Fibroblast of peridontal ligament (primary cell): Measurements from ENCODE around the gene COA1.

Experiments used
- DNase-seq: peaks from one replicate; pipeline ENCODE4 v3.0.0-alpha.2; 2010; ENCODE audit errors: extremely low read depth

The COA1 gene

DNA sequence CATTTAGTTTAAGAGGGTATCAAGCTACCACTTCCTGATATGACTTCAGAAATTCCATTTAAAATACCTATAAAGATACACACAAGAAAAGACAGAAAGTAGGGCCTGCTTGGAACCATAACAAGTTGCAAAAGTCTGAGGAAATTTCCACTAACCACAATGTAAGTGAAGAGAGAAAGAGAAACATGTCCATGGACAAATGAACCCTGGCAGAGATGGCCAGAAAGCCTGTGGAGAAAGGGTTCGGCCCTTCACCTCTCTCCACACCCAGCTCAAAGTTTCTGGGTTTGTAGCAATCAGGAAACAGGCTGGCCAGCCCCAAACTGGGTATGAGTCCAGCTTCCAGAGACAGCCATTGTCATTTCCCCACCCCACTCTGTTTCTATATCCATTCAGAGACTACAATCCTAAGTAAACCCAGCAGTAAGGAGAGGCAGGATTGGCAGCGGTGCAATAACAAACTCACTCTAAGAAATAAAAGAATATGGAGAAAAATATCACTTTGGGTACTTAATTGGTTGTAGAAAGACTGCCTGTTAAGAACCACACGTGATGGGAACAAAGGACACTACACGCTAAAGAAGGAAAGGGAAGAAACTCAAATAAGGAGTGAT is 75.3 kb downstream of the COA1 start:
- DNase-seq: peak; percentile 52

DNA sequence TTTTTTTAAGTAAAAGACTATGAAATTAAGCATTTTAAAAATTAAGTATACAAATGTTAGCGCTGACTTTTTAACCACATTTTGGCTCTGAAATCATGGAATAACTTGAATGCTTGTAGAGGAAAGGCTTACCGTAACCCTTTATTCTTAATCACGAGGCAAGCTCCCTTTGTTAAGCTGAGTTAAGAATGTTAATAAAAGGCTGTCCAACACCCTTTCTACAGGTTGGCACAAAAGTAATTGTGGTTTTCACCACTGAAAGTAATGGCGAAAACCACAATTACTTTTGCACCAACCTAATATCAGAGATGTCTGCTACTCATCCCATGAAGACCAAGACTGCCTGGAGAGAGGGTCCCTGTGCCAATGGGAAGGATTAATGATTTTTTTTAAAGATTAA is 75.9 kb downstream of the COA1 start:
- no peak for DNase-seq

DNA sequence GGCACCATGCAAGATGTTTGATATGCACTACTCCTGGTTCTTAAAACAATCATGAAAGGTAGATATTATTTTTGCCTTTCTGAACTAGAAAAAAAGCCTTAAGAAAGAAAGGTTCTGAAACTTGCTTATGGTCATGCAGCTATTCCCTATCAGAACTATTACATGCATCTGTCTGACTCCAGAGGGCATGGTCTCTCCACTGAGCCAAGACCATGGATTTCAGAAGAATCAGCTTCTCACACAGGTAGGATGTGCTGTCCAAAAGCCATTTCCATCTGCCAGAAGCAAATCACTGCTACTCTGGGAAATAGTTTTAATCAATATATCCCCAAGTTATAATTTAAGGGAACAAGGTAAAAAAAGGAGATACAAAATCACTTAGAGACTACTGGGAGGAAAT is 77.0 kb downstream of the COA1 start:
- DNase-seq: no peak

DNA sequence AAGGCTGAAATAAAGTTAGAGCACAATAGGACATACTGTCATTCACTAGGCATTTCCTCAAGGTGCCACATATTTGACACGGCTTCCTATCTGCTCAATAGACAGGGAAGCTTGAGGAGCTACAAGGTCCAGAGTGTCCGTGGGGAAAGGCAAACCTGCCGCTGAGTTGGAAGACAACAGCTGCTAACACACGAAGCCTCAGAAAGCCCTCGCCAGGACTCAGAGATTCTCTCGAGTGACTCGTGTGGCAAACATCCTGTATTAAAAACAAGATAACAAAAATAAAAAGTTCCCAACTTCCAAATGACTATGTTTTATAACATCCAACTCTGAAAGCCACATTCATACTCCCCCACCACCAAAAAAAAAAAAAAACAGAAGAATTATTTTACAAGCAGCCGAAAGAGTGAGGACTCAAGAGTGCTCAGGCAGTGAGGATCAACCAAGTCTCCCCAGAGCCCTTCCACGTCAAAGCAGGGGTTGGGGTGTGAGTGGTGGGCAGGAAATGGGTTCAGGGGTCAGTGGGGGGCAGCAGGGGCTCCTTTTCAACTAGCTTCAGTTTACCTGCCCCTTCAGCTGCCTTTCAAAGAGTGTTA is 78.8 kb downstream of the COA1 start:
- peak; percentile 53 for DNase-seq

DNA sequence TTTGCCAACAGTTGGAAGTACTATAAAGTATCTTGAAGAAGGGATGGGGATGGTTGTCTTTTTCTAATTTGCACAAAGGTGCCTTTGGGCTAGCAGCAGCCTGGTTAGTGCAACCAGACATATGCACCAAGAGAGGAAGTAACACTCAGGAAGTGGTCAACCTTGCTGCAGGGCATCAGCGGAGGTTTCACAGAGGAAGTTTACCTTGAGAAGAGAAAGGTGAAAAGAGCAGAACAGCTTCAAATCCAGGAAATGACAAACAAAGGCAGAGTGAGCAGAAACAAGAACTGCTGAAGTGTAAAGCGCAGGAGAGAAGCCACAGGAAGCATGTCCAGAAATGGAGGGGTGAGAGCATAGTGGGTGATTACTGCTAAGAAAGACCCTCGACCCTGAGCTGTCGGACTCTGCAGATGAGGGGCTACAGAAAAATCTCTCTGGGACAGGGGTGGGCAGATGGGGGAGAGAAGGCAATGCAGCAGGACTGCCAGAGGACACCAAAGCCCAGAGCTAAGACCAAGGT is 79.5 kb downstream of the COA1 start:
- DNase-seq: no peak

DNA sequence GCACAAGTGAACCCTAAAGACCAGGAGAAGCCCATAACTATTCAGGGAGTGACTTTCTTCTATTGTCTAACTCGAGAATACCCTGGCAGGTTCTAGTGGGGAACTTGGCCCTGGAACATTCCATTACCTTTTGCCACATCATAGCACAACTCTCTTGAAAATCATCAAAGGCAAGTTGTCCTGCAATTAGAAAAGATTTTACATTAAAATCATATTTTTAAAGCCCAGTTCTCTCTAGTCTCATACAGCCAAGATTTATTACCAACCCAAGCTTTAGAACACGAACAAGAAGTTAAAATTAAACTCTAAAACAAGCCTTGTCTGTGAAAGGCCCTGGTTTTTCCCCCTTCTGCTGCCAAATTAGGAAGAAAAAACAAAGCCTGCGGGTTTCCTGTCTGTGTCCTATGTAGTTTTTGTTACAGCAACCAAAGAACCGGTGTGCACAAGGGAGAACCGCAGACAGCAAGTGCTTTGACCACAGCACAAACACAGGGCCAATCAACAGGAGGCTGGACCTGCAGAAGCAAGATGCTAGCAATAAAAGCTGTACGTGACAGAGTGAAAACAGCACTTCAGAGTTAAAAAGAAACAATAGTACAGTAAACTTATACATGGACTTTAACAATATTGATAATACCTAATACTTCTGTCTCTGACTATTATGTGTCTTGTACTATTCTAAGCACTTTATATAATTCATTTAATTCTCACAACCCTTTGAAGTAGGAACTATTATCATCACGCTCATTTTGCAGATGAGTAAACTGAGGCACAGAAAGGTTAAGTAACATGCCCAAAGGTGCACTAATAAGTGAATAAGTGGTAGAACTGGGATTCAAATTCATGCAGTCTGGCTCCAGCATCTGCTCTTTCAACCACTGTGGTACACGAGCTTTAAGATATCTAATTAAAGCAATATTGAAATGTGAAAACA is 80.6 kb downstream of the COA1 start:
- DNase-seq: peak; percentile 77

DNA sequence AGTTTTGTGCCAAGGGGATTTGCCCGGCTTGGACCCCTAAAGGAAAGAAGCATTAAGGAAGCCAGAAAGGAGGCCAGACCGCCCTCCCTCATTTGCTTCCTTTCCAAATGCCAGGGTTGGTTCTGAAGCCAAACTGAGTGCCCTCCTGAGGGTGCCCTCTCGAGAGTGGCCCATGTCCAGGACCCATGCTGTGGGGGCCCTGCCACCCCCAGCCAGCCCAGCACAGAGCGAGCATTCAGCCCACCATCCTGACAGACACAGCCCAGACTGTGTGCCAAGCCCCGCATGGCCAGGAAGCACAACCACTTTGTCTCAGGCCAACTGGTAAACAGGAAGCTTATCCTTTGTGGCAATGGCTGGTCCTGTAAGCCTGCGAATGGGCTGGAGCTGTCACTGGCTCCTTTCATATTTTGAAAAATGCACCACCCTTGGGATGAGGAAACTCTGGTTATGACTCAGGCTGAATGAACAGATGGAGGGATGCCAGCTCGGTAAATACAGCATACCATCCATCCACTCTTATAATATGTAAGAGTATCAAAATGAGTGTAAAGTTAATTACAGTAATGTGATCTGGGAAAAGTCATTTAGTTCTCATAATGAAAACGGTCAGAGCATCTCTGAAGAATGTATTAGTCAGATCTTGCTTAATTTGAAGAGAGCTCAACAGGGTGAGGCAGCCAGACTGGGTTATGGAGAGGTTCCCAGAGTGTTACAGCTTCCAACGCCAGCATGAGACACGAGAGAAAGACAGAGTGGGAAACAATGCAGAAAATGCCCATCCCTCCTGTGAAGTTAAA is 81.5 kb downstream of the COA1 start:
- DNase-seq: peak; percentile 100

DNA sequence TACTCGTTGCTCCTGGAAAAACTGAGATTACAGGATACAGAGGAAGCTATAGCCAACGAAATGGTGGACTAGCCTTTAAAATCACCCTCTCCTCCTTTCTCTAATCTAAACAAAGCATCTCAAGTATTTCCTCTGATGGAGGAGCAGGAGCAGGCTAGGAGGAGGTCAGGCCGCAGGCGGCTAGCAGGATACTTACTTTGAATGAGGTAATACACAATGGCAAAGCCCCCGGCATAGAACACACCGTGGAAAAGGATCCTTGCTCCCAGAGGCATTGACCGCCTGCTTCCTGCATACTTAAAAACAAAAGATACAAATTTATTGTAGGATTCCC is 82.0 kb downstream of the COA1 start:
- peak; percentile 68 for DNase-seq

DNA sequence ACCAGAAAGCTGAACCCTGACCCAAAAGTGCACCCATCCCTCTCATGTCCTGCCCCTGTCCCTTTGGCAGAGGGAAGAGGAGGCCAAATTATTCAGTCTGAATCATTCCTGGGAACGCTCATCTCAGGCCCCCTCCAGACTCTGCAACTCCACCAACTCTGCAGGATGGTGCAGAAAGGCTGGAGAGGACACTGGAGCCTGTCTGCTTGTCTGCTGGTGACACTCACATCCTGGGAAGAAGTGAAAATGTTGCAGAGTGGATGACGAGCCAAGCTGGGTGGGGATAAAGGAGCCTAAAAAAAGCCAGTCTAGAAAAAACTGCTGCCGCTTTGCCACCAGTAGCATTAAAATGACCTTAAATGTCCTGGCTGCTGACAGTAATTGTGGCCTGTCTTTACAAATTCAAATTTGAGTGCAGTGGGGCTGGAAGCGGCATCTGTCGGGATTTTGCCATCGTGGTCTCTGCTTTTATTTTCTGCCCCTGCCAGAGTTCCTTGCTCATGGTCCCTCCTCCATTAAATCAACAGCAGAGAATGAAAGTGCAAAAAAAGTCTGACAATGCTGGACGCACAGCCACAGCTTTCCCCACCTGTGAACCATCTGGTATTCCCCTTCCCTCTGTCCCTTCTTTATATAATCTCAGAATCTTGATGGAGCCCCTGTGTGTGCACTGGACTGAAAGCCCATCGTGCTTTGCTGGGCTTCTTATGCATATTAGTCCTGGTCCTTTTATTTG is 82.6 kb downstream of the COA1 start:
- DNase-seq: peak; percentile 50

DNA sequence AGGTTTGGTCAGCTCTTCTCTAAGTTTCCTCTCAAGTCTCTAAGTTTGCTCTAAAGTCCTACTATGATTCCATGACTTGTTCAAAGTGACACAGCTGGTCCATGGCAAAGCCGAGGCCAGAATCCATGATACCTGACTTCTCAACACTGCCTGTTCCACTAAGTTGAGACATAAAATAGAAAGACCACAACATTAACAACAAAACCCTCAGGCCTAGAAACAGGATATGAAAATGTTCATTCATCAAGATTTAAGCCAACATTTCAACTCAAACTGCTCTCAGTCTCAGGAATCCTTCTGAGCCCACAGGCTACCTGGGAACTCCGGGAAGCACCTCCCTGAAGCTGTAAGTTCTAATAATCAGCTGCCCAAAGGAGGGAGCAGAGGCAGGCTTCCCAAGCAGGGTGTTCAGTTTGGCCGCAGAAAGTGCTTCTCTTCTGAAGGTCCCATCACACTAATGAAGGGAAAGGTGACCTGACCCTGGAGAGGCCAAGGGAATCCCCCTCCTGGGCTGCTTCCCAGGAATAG is 83.6 kb downstream of the COA1 start:
- DNase-seq: no peak

DNA sequence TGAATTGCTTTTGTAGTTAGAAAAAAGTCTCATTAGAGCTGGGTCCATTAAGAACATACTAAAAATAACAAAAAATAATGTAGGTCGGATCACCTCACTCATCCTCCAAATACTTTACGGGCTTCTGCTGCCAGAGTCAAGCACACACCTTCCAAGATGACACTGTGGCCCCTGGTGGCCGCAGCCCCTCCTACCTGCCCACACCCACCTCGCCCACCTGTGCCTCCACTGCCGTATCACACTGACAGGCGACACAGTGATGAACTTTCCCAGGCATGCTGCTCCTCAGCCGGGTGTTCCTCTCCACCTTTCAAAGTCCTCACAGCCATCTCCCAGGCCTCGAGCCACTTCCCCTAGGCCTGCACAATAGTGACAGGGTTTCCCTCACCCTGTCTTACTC is 85.5 kb downstream of the COA1 start:
- DNase-seq: no peak

DNA sequence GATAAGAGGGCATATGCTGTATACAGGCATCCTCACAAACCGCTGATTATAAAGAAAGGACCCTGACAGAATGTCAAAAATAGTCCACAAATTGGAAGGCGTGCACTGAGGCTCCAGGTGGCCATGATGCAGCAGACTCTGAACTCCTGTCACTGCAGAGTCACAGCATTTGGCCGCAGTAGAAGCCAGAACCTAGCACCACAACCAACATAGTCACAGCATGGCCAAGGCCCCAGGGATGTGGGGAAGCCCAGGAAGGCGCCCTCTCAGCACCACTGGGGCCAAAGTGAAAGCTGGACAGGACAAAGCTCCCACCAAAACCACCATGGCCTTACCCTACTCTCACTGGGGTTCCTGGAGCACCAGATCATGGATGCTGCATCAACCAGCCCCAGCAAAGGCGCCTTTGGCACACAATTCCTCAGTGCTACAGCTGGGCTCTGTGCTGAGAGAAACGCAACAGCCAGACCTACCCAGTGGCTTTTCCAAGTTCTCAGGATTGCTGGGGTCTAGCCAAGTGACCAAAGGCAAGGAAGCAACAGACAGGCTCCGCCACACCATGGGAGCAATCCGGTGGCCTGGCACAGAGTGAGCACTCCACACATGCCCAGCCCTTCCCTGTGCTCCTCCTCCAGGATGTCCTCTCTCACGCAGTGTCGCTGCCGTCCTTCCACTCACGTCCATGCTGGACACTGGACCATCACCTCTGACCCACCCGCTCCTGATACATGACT is 86.3 kb downstream of the COA1 start:
- no peak for DNase-seq

DNA sequence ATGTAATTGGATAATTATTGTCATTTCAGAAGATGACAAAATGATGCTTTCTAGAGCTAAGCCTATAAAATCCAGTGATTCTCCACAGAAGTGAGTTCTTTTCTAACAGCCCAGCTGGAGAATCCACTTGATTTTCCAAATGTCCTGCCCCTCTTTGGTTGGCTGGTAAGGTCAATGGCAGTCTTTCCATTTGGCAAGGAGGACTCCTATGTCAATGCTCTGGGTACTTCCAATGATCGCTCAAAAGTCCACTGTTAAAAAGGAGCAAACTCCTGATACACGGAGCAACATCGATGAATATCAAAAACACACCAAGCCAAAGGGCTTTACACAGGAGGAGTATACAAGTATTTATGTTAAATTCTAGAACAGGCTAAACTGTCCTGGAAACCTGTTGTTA is 88.6 kb downstream of the COA1 start:
- DNase-seq: no peak

DNA sequence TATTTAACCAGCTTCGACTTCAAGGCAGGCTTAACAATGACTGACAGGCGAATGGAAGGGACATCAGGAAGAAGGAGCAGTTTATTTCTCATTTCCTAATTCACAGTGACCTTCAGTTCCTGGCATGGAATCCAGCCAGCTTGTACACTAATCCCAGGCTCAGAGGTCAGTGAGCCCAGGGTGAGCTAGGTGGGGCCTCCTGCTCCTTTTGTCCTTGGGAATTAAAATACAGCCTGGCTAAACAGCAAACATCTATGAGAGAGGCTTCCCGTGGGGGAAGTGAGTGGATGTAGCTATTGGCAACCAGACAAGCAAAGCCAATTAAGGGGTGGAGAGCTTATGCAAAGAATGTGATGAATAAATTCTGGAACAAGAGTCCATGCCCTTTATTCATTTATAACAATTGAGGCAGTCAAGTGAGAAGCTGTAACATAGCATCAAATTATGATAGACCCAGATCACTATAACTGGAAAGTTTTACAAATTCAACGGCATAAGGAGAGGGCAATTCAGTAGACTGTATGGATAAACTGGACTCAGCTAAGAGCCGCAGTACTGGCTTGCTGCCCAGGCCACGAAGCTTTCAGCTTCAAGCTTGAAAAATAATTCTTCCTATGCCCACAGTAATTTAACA is 89.3 kb downstream of the COA1 start:
- DNase-seq: peak; percentile 91

DNA sequence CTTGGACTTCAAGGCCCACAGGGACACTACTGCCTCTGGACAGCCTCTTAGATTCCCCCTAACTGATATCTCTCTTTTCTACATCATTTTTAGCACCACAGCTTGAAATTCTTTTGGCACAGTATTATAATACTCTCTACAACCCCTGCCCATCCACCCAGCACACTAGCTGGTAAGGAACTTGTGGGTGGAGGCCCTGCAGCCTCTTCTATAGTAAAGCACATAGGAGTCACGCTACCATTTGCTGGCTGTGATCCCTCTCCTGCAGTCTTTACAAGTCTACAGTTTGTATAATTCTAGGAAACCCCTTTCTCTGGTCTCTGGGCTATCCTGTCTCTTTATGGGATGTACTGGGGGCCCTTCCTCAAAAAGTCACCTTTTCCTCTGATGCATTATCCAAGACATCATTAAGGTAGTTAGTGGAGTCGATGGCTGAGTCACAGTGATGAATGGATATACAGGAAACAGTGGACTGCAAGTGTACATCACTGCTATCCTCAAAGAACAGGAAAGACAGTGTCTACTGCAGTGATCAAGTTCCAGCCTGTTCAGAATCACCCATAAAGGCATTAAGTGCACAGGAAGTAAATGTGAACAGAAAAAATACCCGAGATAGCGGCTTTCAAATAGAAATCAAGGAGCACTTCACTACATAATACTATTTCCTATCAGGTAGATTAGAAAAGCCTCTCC is 92.1 kb downstream of the COA1 start:
- DNase-seq: no peak

DNA sequence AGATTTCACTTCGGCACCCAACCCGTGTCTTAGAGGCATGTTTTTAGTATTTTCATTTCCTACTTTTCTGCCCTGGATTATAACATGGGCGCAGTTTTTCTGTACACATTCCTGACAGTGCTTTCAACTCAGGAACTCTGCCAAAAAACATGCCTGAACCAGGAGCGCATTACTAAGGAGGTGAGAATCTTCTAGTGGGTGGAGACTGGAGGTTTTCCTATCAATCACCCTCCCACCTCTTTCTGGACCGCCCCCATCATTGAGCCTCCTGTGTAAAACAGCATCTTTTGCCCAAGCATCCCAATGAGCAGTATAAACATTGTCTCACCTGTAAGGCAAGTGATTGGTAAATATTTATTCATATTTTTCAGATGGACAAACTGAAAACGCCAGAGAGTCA is 93.2 kb downstream of the COA1 start:
- no peak for DNase-seq

DNA sequence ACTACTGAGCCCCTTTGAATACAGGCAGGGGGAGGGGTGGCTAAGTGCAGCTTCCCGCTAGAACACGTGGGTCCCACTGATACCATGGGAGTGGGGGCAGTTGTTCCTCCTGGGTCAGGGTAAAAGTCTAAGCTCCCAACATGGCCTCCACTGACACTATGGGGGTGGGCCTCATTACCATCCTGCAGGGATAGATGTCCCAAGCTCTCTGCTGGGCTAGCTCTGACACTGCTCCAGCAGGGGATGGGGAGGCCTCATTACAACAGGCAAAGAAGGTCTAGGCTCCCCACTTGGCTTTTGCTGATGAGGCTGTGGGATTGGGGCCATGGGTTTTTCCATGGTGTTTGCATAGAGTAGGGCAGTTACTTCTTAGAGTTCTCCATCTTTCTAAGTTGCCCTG is 94.9 kb downstream of the COA1 start:
- no peak for DNase-seq

DNA sequence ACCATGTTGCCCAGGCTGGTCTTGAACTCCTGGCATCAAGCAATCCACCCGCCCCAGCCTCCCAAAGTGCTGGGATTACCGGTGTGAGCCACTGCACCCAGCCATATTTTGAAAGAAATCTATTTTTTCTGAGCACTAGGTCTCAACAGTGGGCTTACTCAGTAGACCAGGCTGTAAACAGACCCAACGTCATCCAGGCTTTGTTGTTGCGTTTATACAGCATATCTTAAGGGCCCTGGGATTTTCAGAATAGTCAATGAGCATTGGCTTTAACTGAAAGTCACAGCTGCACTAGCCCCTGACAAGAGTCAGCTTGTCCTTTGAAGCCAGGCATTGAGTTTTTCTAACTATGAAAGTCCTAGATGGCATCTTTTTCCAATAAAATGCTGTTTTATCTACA is 96.6 kb downstream of the COA1 start:
- no peak for DNase-seq

DNA sequence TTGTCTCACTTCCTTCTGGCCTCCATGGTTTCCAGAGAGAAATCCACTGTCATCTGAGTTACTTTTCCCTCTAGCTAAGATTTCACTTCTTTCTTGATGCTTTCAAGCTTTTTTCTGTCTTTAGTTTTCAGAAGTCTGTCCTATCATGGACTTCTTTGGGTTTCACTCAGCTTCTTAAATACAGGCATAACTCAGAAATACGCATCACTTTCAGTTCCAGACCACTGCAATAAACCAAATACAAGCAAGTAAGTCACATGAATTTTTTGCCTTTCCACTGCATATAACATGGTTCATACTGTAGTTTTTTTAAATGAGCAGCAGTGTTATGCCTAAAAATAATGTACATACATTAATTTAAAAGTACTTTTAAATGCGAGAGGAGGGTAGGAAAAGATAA is 97.8 kb downstream of the COA1 start:
- DNase-seq: no peak
